ENCODE measurements around the gene IP6K3. TPM values are rescaled to one million over a fixed set of nuclear protein-coding genes. Genes with fewer than 3 reads are reported as not detected.

Gene IP6K3
- polyA plus RNA-seq, 1 experiment, result 0.75 TPM

DNA sequence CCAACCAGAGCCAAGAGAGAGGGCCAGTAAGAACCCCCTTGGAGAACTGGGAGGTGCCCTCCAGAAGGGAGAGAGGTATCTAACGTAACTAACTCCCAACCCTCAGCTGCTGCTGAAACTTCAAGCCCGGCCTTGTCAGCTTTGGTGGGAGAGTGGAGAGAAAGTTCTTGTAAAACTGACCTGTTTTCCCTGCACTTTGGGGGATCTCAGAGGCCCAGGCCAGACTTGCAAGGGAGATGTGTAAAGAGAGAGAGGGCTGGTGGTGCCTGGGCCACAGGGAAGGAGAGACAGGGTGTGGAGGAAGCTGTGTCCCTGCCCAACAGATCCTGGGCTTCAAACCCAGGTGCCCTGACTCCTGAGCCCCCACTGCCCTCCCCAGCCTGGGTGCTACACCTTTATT, 17.3 kb upstream of the IP6K3 start:
- Histone ChIP-seq H3K27me3 (ENCODE audit: control insufficient read depth, insufficient read depth, low read length) (no peaks in the 10 kb centered on the region), H3K36me3 (ENCODE audit: control insufficient read depth, insufficient read depth, low read length) (no peaks in the 10 kb centered on the region), H3K4me3 (ENCODE audit: low read depth, low read length) (no peak overlapping the region)
- ChIA-PET POLR2A (no interaction called here), CTCF (interaction anchor here (0.6 to 20.1 kb wide), 8 partner anchors 13 to 391 kb away, joined by 3 to 567 read pairs (median 6); partner anchors contain the start of genes IP6K3 and UQCC2)
- no peak for DNase-seq (ENCODE audit: low read depth)
- no peak for TF ChIP-seq CTCF (IDR thresholded peaks at IDR 0.05; ENCODE audit: insufficient read depth, low read depth, low read length)

DNA sequence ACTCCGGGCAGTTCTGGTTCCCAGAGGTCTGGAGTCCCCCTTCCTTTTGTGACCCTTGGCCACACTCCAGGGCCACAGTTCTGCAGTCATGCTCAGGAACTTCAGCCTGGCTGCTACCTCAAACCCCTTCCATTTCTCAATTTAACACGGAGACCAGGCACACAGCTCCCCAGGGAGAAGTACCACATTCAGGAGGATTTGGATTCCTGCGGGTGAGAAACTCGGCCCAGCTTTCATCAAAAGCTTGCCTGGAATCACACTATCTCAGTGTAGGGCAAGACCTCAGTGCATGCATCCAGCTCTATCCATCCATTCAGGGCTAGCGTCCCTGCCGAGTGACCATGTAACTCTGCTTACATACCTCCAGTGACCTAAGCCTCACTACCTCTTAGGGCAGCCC, 16.8 kb upstream of the IP6K3 start:
- Histone ChIP-seq H3K27me3 (ENCODE audit: control insufficient read depth, insufficient read depth, low read length) (no peaks in the 10 kb centered on the region), H3K4me3 (ENCODE audit: low read depth, low read length) (no peak overlapping the region), H3K36me3 (ENCODE audit: control insufficient read depth, insufficient read depth, low read length) (no peaks in the 10 kb centered on the region)
- no peak for TF ChIP-seq CTCF (IDR thresholded peaks at IDR 0.05; ENCODE audit: insufficient read depth, low read depth, low read length)
- ChIA-PET POLR2A (no interaction called here), CTCF (interaction anchor here (0.9 to 20.1 kb wide), 8 partner anchors 12 to 392 kb away, joined by 3 to 567 read pairs (median 6); partner anchors contain the start of genes IP6K3 and UQCC2)
- DNase-seq (ENCODE audit: low read depth), result no peak

- POLR2A ChIA-PET, result no interaction called here
- no peak overlapping the region for H3K4me3 ChIP-seq (ENCODE audit: low read depth, low read length)
- H3K27me3 ChIP-seq (ENCODE audit: control insufficient read depth, insufficient read depth, low read length), result no peaks in the 10 kb centered on the region
- no peak for DNase-seq (ENCODE audit: low read depth)
- CTCF ChIA-PET, result interaction anchor here (0.7 to 24.3 kb wide), 15 partner anchors 2 to 392 kb away, joined by 3 to 567 read pairs (median 5); partner anchors contain the start of genes IP6K3 and UQCC2
- no peaks in the 10 kb centered on the region for H3K36me3 ChIP-seq (ENCODE audit: control insufficient read depth, insufficient read depth, low read length)
- TF ChIP-seq CTCF (IDR thresholded peaks at IDR 0.05; ENCODE audit: insufficient read depth, low read depth, low read length), result no peak
These were observed 16.0 kb upstream of the IP6K3 start for GRCh38 chr6:33762713-33763112.

- CTCF ChIA-PET, result interaction anchor here (0.5 to 24.3 kb wide), 23 partner anchors 3 to 393 kb away, joined by 3 to 567 read pairs (median 5); partner anchors contain the start of genes BAK1, IP6K3 and UQCC2
- POLR2A ChIA-PET, result no interaction called here
- H3K27me3 ChIP-seq (ENCODE audit: control insufficient read depth, insufficient read depth, low read length), result no peaks in the 10 kb centered on the region
These were observed 15.4 kb upstream of the IP6K3 start for GRCh38 chr6:33761922-33762629.

More at GRCh38 chr6:33761922-33762629, 15.4 kb upstream of the IP6K3 start:
- Histone ChIP-seq H3K36me3 (ENCODE audit: control insufficient read depth, insufficient read depth, low read length) (no peaks in the 10 kb centered on the region), H3K4me3 (ENCODE audit: low read depth, low read length) (no peak overlapping the region)
- peak; percentile 85 for TF ChIP-seq CTCF (IDR thresholded peaks at IDR 0.05; ENCODE audit: insufficient read depth, low read depth, low read length)
- no peak for DNase-seq (ENCODE audit: low read depth)

Measured in BJ (cell line).